Tibial artery (tissue), 4 donors: ENCODE results near the gene IRF7.
"Not testable (repeated sequence)": the region's sequence is repeated elsewhere in the genome, so short reads cannot be mapped to it uniquely, and the experiment has no call there.

Experiments used
- DNase-seq, 2 donors: peaks; one replicate each; pipeline ENCODE4 v3.0.0-alpha.2; 2019
- H3K27ac ChIP-seq, 2 donors: fragments of 200-600 bp; sonication (generic) in 1 of 2; 1 replicate in 1 of 2; 2 replicates in 1 of 2; pipeline ENCODE4 v1.5.1; 2018 to 2019; ENCODE audit warnings: mild to moderate bottlenecking in 1 of 2
- H3K27me3 ChIP-seq, 2 donors: fragments of 200-600 bp; sonication (generic) in 1 of 2; one replicate each; pipeline versions ENCODE4 v1.5.1 to v1.6.0; 2016 to 2019
- H3K36me3 ChIP-seq, 3 donors: fragments of 200-600 bp; sonication (generic) in 2 of 3; one replicate each; pipeline ENCODE4 v1.5.1; 2016 to 2019; ENCODE audit warnings: mild to moderate bottlenecking in 2 of 3
- H3K4me1 ChIP-seq, 4 donors: fragments of 200-600 bp; sonication (generic) in 2 of 4; 1 replicate in 3 of 4; 2 replicates in 1 of 4; pipeline ENCODE4 v1.5.1; 2016 to 2019
- H3K4me3 ChIP-seq, 2 donors: fragments of 200-600 bp; sonication (generic) in 1 of 2; 1 replicate in 1 of 2; 2 replicates in 1 of 2; pipeline ENCODE4 v1.5.1; 2018 to 2019; ENCODE audit warnings: mild to moderate bottlenecking in 2 of 2
- H3K9me3 ChIP-seq, 3 donors: fragments of 200-600 bp; sonication (generic) in 1 of 3; one replicate each; pipeline ENCODE4 v1.5.1; 2016 to 2019
- intact Hi-C: fragments of 100-400 bp; cut with DNase I; formaldehyde crosslinking; loops from one replicate; pipeline ENCODE4 v1.15.0; 2023; ENCODE audit warnings: low total_unique reads
- TF ChIP-seq, protein P1 (sequence below), 2 experiments: fragments of 200-600 bp in 1 of 2; fragments of 450-650 bp in 1 of 2; IDR thresholded peaks; one replicate each; pipeline ENCODE4 v1.5.1; 2017 to 2019; ENCODE audit warnings: antibody characterized with exemption in 2 of 2, mild to moderate bottlenecking in 1 of 2, moderate library complexity in 1 of 2

The IRF7 gene

DNA sequence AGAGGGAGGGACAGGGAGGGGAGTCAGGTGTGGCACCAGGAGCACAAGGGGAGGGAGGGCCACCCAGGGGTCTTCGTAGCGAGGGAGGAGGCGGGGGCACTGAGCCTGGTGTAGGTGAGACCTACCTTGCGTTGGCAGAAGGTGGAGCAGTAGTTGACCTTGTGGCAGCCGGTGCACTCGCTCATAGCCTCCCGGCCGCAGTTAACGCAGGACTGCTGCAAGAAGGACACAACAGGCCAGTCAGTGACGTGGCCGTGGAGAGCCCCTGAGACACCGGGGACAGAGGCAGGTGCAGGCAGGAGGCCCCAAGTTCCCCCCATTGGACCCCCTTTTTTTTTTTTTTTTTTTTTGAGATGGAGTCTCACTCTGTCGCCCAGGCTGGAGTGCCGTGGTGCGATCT, 38.1 kb upstream of the IRF7 start:
- Histone ChIP-seq H3K27me3 (no peaks in the 10 kb centered on the region), H3K4me1 (no peaks in the 10 kb centered on the region), H3K36me3 (peaks cover 15 to 49% (median 21%) of the 10 kb centered on the region in 3 donors), H3K27ac (no peak overlapping the region), H3K9me3 (no peaks in the 10 kb centered on the region), H3K4me3 (no peak overlapping the region)
- intact Hi-C loops: no loop called here
- TF ChIP-seq, protein P1, sequence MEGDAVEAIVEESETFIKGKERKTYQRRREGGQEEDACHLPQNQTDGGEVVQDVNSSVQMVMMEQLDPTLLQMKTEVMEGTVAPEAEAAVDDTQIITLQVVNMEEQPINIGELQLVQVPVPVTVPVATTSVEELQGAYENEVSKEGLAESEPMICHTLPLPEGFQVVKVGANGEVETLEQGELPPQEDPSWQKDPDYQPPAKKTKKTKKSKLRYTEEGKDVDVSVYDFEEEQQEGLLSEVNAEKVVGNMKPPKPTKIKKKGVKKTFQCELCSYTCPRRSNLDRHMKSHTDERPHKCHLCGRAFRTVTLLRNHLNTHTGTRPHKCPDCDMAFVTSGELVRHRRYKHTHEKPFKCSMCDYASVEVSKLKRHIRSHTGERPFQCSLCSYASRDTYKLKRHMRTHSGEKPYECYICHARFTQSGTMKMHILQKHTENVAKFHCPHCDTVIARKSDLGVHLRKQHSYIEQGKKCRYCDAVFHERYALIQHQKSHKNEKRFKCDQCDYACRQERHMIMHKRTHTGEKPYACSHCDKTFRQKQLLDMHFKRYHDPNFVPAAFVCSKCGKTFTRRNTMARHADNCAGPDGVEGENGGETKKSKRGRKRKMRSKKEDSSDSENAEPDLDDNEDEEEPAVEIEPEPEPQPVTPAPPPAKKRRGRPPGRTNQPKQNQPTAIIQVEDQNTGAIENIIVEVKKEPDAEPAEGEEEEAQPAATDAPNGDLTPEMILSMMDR (IDR thresholded peaks at IDR 0.05): no peak
- no peak for DNase-seq

DNA sequence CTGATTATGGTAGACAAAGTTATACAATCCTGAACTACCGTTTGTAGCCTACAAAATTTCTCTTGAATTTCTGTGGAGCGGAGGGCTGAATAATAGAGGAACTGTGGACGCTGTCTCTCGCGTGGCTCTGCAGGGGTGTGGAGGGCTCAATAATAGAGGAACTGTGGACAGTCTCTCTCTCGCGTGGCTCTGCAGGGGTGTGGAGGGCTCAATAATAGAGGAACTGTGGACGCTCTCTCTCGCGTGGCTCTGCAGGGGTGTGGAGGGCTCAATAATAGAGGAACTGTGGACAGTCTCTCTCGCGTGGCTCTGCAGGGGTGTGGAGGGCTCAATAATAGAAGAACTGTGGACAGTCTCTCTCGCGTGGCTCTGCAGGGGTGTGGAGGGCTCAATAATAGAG, 37.4 kb upstream of the IRF7 start:
- H3K27ac ChIP-seq, H3K9me3 ChIP-seq, intact Hi-C loops, H3K4me3 ChIP-seq, H3K4me1 ChIP-seq, H3K27me3 ChIP-seq, DNase-seq: not testable (repeated sequence)
- H3K36me3 ChIP-seq: peaks cover 11 to 42% (median 15%) of the 10 kb centered on the region in 3 donors

DNA sequence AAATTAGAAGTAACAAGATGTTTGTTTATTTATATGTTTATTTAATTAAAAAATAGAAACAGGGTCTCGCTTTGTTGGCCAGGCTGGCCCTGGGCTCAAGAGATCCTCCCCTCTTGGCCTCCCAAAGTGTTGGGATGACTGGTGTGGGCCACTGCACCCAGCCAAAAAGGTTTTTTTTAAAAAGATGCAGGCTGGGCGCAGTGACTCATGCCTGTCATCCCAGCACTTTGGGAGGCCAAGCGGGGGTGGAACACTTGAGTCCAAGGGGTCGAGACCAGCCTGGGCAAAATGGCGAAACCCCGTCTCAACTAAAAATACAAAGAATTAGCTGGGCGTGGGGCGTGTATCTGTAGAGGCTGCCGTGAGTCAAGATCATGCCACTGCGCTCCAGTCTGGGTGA, 34.7 kb upstream of the IRF7 start:
- peaks cover 11 to 34% (median 15%) of the 10 kb centered on the region in 3 donors for H3K36me3 ChIP-seq
- no peaks in the 10 kb centered on the region for H3K4me1 ChIP-seq
- H3K9me3 ChIP-seq: no peaks in the 10 kb centered on the region
- TF ChIP-seq, protein P1 (IDR thresholded peaks at IDR 0.05): no peak
- no peak overlapping the region for H3K27ac ChIP-seq
- intact Hi-C loops: no loop called here
- DNase-seq: no peak
- no peaks in the 10 kb centered on the region for H3K27me3 ChIP-seq
- no peak overlapping the region for H3K4me3 ChIP-seq

DNA sequence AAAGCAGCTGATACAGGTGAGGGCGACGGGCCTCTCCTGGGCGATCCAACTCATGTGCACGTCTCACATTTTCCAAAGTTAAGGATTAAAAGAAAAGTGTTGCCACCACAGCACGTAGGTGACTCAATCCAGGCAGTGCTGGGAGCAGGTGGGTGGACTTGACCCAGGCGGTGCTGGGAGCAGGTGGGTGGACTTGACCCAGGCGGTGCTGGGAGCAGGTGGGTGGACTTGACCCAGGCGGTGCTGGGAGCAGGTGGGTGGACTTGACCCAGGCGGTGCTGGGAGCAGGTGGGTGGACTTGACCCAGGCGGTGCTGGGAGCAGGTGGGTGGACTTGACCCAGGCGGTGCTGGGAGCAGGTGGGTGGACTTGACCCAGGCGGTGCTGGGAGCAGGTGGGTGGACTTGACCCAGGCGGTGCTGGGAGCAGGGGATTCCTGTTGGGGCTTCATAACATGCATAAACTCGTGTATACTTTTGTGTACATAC, 32.0 kb upstream of the IRF7 start:
- H3K27ac ChIP-seq, H3K9me3 ChIP-seq, DNase-seq, H3K4me1 ChIP-seq, H3K4me3 ChIP-seq, intact Hi-C loops, H3K27me3 ChIP-seq: not testable (repeated sequence)
- H3K36me3 ChIP-seq: peaks cover 15 to 34% (median 23%) of the 10 kb centered on the region in 3 donors

DNA sequence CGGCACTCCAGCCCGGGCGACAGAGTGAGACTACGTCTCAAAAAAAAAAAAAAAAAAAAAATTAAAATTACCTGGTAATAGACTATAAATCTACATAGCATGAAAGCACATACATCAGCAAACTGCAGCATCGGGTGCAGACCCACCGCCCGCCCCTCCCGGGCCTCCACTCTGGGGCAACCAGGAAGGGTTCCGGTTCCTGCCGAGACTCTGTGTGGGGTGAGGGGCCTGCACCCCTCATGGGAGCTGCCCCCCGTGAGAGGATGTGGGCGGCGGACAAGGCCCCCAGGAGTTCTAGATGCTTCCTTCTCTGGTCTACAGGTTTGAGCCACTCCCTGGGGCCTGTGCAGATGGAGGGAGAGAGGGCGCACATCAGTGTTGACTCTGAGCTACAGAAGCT, 30.5 kb upstream of the IRF7 start:
- peaks cover 12 to 48% (median 25%) of the 10 kb centered on the region in 3 donors for H3K36me3 ChIP-seq
- TF ChIP-seq, protein P1 (IDR thresholded peaks at IDR 0.05): no peak
- no peak for DNase-seq

DNA sequence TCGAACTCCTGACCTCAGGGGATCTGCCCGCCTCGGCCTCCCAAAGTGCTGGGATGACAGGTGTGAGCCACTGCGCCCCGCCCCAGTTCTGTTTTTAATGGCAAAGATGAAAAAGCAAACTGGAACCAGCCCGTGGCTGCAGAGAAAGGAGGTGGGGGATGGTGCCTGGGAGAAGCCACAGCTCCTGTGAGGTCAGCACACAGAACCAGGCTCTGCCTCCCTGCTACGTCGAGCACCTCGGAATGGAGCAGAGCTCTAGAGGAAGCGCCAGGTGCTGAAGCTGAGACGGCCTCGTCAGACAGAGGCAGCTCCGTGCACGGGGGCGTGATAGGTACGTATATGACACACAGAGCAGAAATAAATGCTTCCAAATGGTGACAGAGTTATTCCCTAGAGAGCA, 29.8 kb upstream of the IRF7 start:
- no peaks in the 10 kb centered on the region for H3K27me3 ChIP-seq
- peaks cover 7 to 49% (median 20%) of the 10 kb centered on the region in 3 donors for H3K36me3 ChIP-seq
- no peak for DNase-seq
- TF ChIP-seq, protein P1 (IDR thresholded peaks at IDR 0.05): no peak
- H3K27ac ChIP-seq: no peak overlapping the region
- no peaks in the 10 kb centered on the region for H3K4me1 ChIP-seq
- H3K9me3 ChIP-seq: no peaks in the 10 kb centered on the region
- intact Hi-C loops: no loop called here
- H3K4me3 ChIP-seq: no peak overlapping the region

More for the DNA sequence above, 30.5 kb upstream of the IRF7 start:
- Histone ChIP-seq H3K4me1 (no peaks in the 10 kb centered on the region), H3K27ac (no peak overlapping the region), H3K27me3 (no peaks in the 10 kb centered on the region), H3K4me3 (no peak overlapping the region), H3K9me3 (no peaks in the 10 kb centered on the region)
- intact Hi-C loops: no loop called here
